Stimulated activated CD8-positive, alpha-beta memory T cell treated with anti-CD3 and anti-CD28 coated beads, Interleukin-15, amount 100 ng/mL, for 4 hours (primary cell): ENCODE measurements around the gene TENM4.

Source experiments
- DNase-seq, 2 donors: peaks; one replicate each; pipeline ENCODE4 v3.0.0-alpha.2; 2020; ENCODE audit warnings: low read depth in 2 of 2

The TENM4 gene

GRCh38 chr11:78787696-78788095 is 653.1 kb downstream of the TENM4 start:
- no peak for DNase-seq

GRCh38 chr11:78786746-78787145 is 654.1 kb downstream of the TENM4 start:
- DNase-seq, result no peak

- DNase-seq, result no peak
Observed at GRCh38 chr11:78786086-78786485, 654.7 kb downstream of the TENM4 start.

GRCh38 chr11:78784321-78785061 is 656.3 kb downstream of the TENM4 start:
- no peak for DNase-seq

DNA sequence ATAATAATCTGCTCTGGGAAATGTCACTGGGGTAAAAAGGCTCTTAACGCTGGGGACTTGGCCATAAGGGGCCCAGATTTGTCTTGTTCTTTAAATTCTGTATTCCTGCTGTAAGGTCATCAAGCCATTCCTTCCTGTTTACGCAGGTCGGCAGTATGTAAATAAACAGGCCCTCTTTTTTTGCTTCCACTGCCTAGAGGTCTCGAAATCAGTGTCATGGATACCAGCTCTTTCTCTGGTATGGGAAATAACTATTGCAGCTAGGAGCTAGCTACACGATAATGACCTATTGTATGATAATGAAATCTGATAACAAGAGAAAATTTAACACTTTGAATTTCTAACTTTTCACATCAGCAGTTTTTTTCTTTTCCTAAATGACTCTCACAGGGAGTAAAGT is 657.0 kb downstream of the TENM4 start:
- no peak for DNase-seq

DNA sequence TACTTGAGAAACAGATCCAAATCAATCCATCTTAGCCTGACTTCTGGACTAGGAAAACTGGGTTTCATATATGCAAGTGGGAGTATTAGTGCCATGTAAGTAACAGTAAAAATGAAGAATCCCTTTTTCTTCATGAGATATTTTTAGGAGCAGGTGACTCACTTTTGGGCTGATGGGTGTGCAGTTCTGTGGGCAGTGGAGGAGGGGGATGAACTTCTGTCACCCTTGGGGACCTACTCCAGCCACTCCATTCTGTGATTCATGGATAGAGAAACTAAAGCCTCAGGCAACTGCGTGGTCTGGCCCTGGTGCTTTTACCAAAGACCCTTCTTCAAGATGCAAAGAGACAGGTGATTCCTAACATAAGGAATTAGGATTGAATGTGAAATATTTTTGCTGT is 657.5 kb downstream of the TENM4 start:
- DNase-seq, result no peak

GRCh38 chr11:78782725-78783124 is 658.1 kb downstream of the TENM4 start:
- no peak for DNase-seq

DNA sequence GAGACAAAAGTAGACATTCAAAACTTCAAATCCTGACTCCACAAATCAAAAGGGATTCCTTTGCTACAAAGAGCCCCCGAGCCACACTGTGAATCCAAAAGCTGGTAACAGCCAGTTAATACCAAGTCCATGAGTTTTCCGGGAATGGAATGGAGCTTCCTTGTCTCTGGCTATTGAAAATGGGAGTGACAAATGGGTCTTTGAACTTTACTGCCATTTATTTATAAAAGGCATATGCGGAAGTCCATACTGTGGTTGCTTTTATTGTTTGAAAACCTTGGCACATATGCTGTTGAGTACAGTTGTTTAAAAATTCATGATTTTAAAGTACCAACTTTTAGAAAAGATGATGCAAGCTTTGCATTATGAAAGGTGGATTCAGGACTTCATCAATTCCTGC is 659.9 kb downstream of the TENM4 start:
- DNase-seq, result no peak

DNA sequence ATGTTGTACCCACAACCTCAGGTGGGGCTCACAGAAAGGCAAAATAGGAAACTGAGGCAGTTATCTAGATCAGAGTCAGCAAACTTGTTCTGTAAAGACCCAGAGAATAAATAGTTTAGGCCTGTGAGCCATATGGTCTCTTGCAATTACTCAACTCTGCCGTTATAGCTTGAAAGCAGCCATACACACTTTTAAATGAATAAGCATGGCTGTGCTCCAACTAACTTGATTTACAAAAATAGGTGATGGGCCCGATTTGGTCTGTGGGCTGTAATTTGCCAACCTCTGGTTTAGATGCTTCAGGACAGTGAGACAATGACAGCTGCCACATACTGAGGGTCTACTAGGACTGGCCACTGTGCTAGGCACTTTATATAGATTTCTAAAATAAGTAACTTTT is 667.3 kb downstream of the TENM4 start:
- DNase-seq, result no peak

GRCh38 chr11:78773077-78773476 is 667.8 kb downstream of the TENM4 start:
- no peak for DNase-seq

- DNase-seq, result no peak
Observed at GRCh38 chr11:78772186-78772585, 668.6 kb downstream of the TENM4 start.

DNA sequence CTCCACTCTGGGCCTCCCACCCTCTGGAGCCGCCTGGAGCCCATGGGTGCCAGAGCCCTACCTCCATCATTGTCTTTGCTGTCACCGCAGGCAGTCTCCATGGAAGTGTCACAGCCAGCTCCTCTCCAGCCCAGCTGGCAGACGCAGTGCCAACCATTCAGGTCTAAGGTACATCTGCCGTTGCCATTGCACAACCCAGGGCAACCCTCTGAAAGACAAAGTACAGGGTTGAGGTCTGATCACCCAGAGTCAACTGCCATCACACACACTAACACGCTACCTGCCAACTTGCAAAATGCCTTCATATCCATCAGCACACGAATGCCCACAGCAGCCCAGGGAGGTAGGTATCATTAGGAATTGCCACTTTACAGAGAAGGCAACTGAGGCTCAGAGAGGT is 669.9 kb downstream of the TENM4 start:
- no peak for DNase-seq

GRCh38 chr11:78768971-78769370 is 671.9 kb downstream of the TENM4 start:
- DNase-seq, result no peak

DNA sequence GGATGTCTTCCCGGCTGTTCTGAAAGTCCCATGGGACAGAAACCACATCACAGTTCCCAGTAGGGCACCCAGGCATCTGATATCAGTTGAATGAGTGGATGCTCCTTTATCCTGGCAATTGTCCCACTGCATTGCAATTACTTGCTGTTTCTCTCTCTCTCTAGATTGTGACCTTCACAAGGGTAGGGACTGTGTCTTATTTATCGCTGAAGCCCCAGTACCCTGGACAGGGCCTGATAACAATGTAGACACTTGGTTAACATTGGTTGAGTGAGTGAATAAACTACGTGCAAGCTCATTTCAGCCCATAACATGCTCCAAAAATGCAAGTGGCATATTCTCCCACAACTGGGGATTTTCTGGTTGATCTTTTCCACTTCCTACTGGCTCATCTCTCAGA is 672.5 kb downstream of the TENM4 start:
- no peak for DNase-seq

DNA sequence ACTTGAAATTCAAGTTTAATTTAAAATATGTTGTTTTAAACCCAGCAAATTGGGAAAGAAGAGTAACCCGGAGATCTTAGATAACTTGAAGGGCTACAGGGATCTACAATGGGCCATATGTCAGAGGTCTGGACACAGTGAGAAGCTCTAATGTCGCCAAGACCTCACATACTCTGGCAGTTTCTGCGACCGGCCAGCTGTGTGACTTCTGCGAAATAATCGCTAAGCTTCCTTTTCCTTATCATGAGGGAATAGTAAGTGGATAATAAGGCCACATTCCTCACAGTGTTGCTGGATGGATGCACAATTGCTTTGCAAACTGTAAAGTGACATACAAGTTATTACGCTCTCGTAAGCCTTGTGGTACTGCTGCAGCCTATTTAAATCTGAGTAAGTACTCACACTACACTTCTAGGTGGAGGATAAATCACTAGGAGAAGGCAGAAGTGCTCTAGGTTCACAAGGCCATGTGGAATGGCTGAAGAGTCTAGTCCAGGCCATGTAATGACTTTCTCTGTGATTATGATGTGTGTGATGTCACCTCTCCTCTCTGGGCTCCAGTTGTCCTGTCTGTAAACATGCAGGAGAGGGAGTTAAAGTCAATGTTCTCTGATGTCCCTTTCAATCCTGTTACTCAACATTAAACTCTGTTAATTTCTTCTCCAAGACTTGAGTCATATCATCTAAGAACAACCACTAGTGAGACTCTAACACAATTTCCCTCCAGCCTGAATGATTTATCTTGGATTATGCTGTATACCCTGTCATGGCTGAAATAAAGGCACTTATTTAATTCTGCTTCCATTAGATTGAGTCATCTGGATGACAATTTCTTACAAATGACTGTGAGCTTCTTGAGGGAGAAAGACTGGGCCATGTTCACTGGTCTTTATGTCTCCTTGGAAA is 673.5 kb downstream of the TENM4 start:
- DNase-seq, result no peak

- no peak for DNase-seq
Observed at GRCh38 chr11:78764946-78765345, 675.9 kb downstream of the TENM4 start.

GRCh38 chr11:78763664-78764063 is 677.2 kb downstream of the TENM4 start:
- no peak for DNase-seq

- DNase-seq, result no peak
Observed at GRCh38 chr11:78762105-78762504, 678.7 kb downstream of the TENM4 start.

GRCh38 chr11:78759071-78759470 is 681.8 kb downstream of the TENM4 start:
- no peak for DNase-seq

DNA sequence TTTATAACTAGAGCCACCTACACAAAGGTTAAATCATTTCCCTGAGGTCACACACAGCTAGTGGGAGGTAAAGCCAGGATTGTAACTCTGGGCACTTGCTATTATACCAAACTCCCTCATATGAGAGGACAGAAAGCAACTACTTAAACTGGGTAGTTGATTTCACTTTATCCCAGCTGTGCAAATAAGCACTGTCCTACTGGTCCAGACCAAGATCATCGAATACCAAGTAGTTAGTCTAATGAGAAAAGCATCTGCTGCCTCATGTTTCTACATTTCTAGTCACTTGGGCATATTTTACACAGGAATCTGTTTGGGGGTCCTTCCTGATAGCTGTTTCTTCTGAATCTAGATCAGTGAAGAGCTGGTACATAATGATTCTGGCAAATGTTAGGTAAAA is 687.5 kb downstream of the TENM4 start:
- DNase-seq, result no peak

DNA sequence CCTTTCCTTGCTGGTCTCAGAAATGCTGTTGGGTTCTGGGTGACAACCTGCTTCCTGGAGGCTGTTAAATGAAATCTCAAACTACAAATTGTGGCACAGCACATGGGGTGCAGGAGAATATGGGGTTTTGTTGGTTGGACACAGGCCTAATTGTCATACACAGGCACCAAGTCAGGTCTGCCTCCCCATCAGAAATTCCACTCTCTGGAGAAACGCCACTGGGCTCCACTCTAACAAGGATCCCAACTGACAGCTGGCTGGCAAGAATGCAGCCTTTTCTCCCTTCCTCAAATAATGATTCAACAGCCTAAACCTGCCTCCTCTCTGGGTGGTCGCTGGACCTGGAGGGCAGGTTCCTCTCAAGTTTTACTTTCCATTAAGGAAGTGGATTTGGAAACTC is 688.3 kb downstream of the TENM4 start:
- DNase-seq, result no peak

- DNase-seq, result no peak
Observed at GRCh38 chr11:78748918-78749690, 691.7 kb downstream of the TENM4 start.
